GM19025 (cell line): ENCODE measurements around the gene ST6GALNAC3.
A peak's percentile ranks its signal among the peaks of the same experiment; 100 is the strongest.

Experiments used
- ATAC-seq: cut with Tn5 transposase; IDR thresholded peaks from one replicate; pipeline ENCODE4 v1.9.1; 2021; ENCODE audit warnings: mild to moderate bottlenecking, low read depth, moderate library complexity; ENCODE audit not compliant: unreplicated experiment

Gene ST6GALNAC3

DNA sequence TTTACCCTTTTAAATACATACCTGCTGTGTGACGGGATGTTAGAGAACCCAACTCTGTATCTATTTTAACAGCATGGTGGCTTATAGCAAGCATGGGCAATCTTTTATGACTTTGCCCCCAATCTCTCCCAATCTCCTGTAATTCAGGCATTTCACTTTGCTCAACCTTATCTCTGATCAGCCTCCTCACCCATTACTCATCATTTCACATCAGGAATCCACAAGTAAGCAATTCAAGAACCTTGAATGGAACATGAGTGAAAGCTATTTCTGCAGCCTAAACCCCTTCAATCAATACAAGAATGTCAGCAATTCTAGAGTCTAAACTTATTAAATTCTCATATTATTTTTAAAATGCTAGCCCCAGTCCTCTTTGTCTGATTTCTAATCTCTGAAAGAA, 199.8 kb downstream of the ST6GALNAC3 start:
- no peak for ATAC-seq

DNA sequence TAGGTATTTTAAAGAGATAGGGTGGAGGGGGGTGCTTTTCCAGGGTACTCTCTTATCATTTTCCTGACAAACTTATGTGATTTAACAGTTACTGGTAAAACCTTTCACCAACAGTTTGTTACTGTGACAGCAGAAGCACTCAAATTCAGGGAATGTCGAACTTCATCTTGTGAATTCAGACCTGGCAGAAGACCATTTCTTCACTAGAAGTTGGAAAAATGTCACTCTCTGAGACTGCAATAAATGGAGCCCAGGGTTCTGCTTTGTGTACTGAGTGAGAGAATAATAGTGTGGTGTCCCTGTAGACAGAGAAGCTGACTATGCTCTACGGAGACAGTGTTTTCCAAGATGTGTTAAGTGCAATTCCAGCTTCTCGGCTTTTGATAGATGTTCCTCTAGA, 200.2 kb downstream of the ST6GALNAC3 start:
- no peak for ATAC-seq

DNA sequence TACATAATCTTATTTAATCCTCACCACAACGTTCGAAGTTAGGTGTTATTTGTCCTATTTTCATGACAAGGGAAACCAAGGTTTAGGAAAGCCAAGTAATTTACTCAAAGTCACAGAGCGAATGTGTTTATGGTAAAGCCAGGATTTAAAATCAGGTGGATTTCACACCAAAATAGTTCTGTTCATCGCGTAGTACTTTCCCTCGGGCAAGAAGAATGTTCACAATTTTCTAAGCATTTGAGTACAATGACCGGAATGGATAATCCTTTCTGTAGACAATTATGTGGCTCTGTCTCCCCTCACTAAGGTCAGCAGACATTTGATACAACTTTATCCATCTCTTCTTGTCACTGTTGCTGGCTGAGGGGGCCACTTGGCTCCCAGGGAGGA, 204.2 kb downstream of the ST6GALNAC3 start:
- ATAC-seq, result no peak

DNA sequence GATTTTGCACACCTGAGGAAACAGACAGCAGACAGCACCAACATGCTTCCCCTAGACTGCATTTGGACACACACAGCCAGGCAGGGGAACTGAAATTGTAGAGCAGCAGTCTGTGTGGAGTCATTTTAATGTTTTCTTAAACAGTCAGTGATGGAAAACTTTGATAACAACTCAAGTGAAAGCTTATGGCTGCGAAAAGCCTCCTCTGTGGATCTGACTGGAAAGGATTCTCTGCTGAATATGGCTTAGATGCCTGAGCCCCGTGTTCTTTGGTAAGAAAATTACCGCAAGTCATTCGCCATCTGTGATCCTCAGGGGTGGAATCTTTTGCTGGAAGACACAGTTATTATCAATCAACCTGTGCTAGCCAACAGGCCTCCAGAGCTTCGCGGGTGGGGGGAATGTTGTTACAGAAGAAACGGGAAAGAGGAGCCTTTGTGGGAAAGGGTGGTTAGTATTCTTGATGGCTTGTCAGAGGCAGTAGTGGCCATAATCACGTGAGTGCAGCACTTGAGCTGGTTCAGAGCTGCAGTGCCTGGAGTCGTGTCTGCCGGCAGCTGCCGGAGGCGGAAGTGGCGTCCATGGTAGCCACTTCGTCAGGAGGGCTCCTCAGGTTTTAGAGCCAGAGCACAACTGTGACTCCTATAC, 204.7 kb downstream of the ST6GALNAC3 start:
- ATAC-seq, result no peak

DNA sequence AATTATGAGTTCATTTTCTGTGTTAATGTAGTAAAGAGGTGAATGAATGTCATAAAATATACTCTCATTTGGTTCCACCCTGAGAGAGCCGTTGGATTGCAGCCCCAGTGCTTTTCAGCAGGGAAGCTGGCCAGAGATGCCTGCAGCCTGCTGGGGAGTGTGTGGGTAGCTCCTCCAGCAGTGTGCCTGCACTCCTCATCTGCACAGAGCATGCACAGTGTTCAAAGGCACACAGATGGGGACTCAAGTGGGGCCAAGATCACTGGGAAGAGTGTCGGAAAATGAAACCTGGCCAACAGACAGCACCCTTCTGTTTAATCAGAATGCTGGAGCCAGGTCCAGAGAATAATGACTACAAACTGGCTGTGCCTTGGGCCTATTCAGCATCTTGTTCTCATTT, 206.8 kb downstream of the ST6GALNAC3 start:
- no peak for ATAC-seq

DNA sequence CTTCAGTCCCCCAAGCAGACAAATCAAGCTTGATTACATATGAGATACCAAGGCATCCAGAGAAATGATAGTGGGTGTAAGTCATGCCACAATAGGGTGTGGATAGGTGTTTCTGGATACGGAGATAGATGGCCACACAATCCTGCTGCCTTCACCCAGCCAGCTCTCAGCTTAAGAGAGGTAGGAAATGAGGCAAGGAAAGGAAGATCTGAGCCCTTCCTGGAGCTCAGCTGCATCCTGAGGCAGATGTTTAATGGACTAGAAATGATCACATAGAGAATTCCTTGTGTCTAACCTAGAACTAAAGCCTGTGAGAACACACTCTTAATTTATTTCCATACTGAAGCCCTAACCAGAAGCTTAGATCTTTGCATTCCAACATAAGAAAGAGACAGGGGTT, 210.3 kb downstream of the ST6GALNAC3 start:
- no peak for ATAC-seq

DNA sequence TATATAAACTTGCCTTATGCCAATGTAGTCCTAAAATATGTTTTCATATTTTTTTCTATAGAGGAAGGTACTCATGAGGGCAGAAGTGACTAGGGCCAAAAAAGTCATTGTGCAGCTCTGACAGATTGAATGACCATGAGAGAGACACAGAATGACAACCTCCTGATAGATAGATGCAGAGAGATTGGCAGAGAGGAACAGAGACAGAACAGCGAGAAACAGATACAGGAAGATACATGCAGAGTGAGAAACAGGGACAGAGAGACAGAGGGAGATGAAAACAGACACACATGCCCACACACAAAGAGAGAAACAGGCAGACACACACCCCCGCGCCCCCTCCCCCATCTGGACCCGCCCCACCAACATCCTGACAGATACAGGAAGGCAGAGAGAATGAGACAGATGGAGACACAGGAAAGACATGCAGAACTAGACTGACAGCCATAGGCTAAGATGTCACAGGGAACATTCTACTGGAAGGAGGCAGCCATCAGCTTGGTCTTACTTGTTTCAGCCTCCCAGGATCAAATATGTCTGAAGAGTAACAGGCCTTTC, 211.1 kb downstream of the ST6GALNAC3 start:
- ATAC-seq, result no peak

DNA sequence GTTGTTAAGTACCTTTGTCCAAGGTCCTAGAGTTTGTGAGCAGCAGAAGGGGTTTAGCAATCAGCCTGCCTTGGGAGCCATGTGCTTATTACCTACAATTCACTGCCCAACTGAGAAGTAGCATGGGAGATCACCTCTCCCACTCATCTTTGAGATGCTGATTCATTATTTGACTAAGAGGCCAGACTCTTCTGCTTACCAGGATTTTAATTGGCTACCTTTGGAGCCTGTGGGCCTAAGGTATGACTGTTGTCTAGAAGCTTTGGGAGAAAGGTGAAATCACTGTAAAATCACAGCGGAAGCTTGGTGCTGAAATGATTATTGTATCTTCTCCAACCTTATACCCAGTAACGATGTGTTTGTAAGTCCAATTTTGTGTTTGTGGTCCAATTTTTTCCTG, 213.4 kb downstream of the ST6GALNAC3 start:
- ATAC-seq, result no peak

DNA sequence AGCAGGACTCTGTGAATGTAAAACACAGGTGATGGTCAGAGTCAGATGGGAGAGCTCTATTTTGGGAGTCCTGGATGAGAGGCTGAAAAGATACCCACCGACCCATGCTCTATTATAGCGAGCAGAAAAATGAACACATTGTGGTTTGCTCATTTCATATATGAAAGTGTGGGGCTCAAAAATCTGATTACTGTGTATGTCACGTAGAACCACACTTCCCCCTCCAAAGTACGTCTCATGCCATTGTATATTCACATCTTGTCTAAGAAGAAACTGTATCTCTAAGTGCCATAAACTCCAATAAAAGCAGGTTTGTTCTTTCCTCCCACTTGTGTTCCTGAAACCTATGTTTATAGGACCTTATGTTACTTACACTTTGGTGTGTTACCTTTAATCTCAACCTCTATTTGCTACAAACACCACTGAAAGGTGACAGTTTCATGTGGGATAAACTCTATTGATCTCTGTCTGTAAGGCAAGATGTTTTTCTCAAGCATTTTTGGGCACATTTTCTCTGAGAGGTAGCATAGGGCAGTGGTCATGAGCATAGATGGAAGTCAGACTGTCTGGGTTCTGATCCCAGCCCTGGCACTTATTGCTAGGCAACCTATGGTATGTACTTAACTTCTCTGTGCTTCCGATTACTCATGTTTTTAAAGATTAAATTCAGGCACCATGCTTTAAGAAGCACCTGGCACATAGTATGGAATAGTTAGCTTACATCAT, 214.4 kb downstream of the ST6GALNAC3 start:
- no peak for ATAC-seq

DNA sequence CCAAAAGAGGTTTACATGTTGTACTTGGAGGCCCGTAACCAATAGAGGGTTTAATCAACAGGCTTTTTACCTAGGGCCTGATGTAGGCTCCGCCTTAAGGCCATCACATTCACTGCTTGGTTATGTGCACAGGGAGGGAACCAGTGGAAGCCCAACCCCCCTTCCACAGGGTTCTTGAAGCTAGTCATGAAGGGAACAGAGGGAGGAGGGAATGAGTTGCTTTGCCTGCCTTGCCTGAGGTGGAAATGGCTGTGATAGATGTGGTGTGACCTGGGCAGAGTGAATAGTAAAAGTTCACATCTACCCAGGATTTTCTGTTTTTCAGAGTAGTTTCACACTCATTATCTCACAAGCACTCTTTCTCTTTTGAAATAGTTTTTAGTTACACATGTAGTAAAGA, 215.1 kb downstream of the ST6GALNAC3 start:
- no peak for ATAC-seq

DNA sequence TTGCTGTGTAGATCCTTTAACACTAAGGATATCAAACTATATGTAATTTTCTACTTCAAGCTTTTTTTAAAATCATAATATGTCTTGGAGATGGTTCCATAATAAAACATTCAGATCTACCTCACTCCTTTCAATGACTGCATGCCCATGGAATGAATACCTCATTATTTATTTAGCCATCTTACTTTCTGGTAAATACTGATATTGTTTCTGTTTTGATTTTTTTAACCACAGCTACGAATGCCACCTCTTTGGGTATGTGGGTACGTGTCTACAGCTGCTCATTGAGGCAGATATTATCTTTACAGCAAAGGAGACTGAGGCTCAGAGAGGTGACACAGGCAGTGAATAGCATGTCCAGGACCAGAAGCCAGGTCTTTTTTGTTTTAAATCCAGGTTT, 215.7 kb downstream of the ST6GALNAC3 start:
- no peak for ATAC-seq

DNA sequence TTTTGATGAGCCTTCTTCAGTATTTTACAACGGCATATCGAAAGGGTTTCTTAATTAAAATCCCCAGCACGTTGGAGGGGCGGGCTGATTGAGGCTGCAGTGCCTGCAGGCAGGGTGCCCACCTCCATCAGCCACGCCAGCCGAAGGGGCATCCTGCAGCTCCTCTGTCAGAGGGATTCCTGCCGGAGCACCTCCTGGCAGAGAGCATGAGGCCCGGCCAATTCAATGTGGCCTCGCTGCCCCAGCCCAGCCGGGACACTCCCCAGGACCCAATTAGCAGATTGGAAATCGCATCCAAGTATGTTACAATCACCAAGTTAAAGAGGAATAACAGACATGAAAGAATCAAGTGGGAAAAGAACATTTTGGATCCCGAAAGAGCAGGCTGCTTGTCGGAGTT, 216.6 kb downstream of the ST6GALNAC3 start:
- no peak for ATAC-seq

DNA sequence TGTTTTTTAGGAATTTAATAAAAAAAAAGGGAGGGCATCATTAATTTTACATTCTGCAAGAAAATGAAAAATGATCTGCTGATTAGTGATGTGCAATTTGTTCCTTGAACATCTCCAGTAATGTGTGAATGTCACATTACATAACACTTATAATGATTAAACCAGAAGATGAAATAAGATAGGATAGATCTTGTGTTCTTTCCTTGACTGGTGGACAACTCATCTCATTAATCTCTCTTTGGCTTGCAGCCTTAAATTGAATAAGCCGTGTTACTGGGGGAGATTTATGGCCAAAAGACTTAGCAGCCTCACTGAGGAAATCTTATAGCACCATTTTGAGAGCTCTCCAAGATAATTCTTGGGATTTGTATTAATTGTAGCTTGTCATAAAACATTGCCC, 217.2 kb downstream of the ST6GALNAC3 start:
- ATAC-seq, result no peak

DNA sequence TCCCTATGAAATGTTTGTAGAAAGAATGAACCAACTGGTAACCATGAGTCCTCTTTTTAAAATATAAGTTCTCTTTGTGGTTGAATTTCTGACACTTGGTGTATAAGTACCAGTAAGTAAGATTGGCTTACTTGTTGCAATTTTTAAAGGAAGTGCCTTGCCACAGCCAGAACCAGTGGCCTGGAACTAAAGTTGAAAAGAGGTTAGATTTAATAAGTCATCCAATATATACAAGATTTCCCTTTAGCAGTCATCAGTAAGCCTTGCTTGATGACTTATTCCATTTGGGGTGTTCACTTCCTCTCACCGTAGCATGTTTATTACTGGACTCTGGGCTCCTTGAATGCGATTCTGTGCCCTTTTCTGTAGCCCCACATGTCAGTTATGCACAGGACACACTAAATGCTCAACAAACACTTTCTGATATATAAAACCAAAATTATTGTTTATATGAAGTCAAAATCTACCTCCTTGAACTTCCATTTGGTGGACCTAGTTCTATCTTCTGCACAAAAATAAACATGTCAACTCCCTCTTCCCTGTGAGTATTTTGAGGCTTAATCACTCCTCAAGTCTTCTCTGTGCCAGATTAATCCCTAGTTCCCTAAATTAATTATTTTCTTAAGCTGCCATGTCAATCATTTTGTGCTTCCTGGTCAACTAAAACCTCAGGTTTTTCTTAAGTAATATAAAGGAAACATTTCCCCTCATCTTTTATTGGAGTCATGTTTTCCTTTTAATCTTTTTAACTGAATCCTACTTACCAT, 218.1 kb downstream of the ST6GALNAC3 start:
- ATAC-seq, result peak; percentile 56

DNA sequence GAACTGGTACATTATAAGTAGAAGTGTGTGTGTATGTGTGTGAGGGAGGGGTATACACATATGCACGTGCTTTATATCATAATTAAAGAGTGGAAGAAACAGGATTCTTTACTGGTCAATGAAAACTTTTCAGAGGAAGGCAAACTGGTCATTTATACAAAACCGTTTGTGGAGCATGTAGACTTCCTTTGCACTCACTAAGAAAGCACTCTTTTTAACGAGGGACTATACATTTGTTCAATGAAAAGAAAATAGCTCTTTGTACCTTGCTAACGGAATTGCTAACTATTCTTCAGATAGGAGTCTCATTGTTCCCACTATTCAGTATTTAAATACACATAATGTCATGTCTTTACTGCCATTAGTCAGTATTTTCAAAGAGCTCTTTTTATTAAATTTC, 219.3 kb downstream of the ST6GALNAC3 start:
- ATAC-seq, result no peak

DNA sequence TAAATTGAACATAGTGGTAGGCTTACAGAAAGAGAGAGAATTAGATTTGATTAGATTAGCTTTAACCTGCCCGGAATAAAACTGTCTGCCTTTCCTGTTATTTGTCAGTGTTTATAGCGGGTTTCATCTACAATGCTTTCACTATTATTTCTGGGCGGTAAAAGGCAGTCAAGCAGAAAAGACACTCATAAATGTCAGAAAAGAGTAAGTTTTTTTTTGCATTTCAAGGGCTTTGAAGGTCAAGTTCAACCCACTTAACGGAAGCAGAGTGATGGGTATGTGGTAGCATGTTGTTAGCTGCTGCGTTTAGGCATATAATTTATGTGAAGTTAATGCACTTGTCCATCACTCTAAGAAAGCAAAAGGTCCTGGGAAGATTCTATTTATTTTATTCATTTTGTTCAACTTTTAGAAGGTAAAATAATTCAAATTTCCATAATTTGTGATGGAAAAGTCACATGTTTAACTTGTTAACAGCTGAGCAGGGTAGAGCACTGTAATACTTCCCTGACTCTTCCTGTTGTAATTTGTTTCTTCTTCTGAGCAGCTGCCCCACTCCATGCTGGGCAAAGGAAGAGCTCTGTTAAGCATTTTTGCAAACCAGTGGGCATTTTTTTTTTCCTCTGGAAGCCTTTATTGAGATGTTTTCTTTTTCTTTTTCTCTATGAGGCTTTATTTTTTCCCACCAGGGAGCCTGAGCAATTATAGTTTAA, 220.1 kb downstream of the ST6GALNAC3 start:
- ATAC-seq, result peak; percentile 64

DNA sequence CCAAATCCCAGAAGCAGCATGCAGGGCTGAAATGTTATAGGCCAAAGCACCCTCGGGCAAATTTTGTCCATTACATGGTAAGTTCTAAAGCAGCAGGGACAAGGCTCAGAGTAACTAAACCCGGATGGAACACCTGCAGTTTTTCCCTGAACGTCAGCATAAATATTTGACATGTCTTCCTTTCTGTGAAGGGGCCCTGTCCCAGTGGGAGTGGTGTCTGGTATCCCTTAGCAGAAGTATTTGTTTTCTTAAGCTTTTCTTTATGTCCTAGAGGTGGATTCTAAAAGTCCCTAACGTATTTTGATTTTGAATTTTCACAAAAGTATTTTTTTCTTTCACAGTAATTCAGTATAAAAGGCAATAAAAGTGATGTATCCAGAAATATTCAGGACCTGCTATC, 223.9 kb downstream of the ST6GALNAC3 start:
- ATAC-seq, result no peak

DNA sequence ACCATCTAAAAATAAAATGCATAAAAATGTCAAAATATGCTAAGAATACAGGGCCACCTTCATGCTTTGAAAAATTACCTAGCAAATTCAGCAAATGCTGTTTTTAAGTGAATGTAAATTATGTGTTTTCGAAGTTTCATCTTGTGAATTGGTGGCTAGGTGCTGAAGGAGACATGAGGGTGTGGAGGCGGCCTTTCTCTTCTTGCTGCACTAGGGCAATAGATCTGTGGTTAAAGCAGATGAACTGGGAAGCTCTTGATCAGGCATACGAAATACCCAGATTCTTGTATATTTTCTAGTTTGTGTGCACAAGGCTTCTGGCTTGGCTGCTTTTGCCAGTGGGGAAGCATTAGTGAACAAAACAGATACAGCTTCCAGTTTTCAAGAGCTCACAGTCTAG, 224.5 kb downstream of the ST6GALNAC3 start:
- no peak for ATAC-seq

DNA sequence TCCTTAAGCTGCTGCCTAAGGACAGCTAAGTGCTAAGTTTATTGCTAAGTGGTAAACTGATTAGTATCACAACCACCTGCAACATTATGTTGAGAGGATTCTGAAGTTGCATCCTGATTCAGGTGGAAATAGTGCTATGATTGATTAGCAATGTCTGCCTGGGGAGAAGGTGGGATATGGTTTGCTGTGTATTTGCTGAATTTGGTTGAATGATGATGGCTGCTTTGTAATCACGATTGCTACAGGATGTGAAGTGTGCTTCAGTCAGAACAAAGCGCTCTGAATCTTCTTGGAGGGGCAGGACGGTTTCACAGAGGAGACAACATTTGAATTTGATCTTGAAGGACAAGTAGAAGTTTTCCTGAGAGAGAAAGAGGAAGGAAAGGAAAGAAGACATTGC, 226.0 kb downstream of the ST6GALNAC3 start:
- no peak for ATAC-seq

DNA sequence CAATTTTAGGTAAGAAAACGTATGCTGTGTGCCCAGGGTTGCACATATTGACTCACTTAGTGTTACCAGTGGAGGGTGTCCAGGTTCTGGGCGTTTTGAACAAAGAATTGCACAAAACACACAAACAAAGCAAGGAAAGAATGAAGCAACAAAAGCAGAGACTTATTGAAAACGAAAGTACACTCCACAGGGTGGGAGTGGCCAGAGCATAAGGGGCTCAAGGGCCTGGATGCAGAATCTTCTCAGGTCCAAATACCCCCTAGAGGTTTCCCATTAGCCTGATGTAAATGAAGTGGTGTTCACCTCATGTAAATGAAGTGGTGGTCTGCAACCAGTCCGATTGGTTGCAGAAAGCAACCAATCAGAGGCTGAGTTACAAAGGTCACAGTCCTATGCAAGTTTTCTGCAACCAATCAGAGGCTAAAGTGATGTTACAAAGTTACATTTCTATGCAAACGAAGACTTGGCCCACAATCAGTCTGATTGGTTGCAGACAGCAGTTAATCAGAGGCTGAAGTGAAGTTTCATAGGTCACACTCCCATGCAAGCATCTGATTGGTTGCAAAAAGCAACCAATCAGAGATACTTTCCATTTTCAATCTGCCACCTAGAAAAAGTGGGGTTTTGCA, 228.3 kb downstream of the ST6GALNAC3 start:
- ATAC-seq, result no peak
